Sigmoid colon (tissue), 7 donors: Measurements from ENCODE around the gene DPH3. TPM values are rescaled to one million over a fixed set of nuclear protein-coding genes. Genes with fewer than 3 reads are reported as not detected.

Source experiments
- DNase-seq: peaks from one replicate; pipeline ENCODE4 v3.0.0-alpha.2; 2019
- H3K27ac ChIP-seq, 4 donors: fragments of 200-600 bp; sonication (generic); one replicate each; pipeline ENCODE4 v1.5.1; 2016 to 2019; ENCODE audit warnings: mild to moderate bottlenecking in 1 of 4
- H3K27me3 ChIP-seq, 3 donors: fragments of 200-600 bp; sonication (generic); one replicate each; pipeline ENCODE4 v1.5.1; 2019; ENCODE audit warnings: mild to moderate bottlenecking in 1 of 3
- H3K36me3 ChIP-seq, 4 donors: fragments of 200-600 bp; sonication (generic); one replicate each; pipeline ENCODE4 v1.5.1; 2016 to 2019
- H3K4me1 ChIP-seq, 4 donors: fragments of 200-600 bp; sonication (generic); one replicate each; pipeline ENCODE4 v1.5.1; 2017 to 2019
- H3K4me3 ChIP-seq, 4 donors: fragments of 200-600 bp; sonication (generic); one replicate each; pipeline ENCODE4 v1.5.1; 2017 to 2019; ENCODE audit warnings: mild to moderate bottlenecking in 2 of 4, moderate library complexity in 1 of 4
- H3K9me3 ChIP-seq, 4 donors: fragments of 200-600 bp in 3 of 4; sonication (generic) in 3 of 4; one replicate each; pipeline versions ENCODE4 v1.5.1 to v1.6.1; 2013 to 2019
- CTCF ChIP-seq, 4 experiments: fragments of 450-650 bp in 3 of 4; fragments of 200-600 bp in 1 of 4; IDR thresholded peaks; one replicate each; pipeline ENCODE4 v1.5.1; 2016 to 2019; ENCODE audit warnings: antibody characterized with exemption in 4 of 4, mild to moderate bottlenecking in 3 of 4, moderate library complexity in 2 of 4
- EP300 ChIP-seq, 4 donors: sonication (generic); formaldehyde crosslinking; IDR thresholded peaks; one replicate each; pipeline ENCODE4 v1.6.1; 2017; ENCODE audit warnings: antibody characterized with exemption in 4 of 4
- POLR2A ChIP-seq, 2 donors: fragments of 450-650 bp; IDR thresholded peaks; one replicate each; pipeline ENCODE4 v1.6.1; 2016; ENCODE audit warnings: antibody characterized with exemption in 2 of 2, mild to moderate bottlenecking in 2 of 2, moderate library complexity in 2 of 2
- POLR2AphosphoS5 ChIP-seq, 4 donors: sonication (generic); formaldehyde crosslinking; IDR thresholded peaks; one replicate each; pipeline ENCODE4 v1.6.1; 2017; ENCODE audit warnings: antibody characterized with exemption in 4 of 4
- WGBS, 2 donors: extraction: QIAGEN DNeasy Blood & Tissue Kit; methylation state at CpG; one replicate each; pipeline ENCODE4 v1.1.7; 2013; 5-methylcytosine and 5-hydroxymethylcytosine counted together
- intact Hi-C: fragments of 100-400 bp; cut with DNase I; formaldehyde crosslinking; loops from one replicate; pipeline ENCODE4 v1.15.1; 2023
- polyA plus RNA-seq, 3 donors: library from polyadenylated mRNA; stranded (reverse); fragments of 200-250 nt; gene quantifications; one replicate each; pipeline ENCODE4 v1.2.3, GENCODE V29; 2013
- total RNA-seq, 4 donors: library from RNA; depleted of rRNA; stranded (reverse); fragments of >200 nt; gene quantifications; one replicate each; pipeline ENCODE4 v1.1.0, GENCODE V29; 2016
- donor health status: healthy with polysubstance abuse.
- donor health status: Bipolar disorder and iron deficiency.
- donor health status: healthy.

Gene DPH3
- total and polyA plus RNA-seq, 7 donors = 14.6 to 30.1 (median 24.3) TPM

- no peaks in the 10 kb centered on the region for H3K9me3 ChIP-seq
- no peak overlapping the region for H3K4me3 ChIP-seq
- H3K27ac ChIP-seq = no peak overlapping the region
- H3K36me3 ChIP-seq = no peaks in the 10 kb centered on the region
- WGBS, 2 donors = 84 to 87% methylated on average over 17 of the region's 17 CpGs
- DNase-seq = no peak
- H3K4me1 ChIP-seq = no peaks in the 10 kb centered on the region
- intact Hi-C loops = no loop called here
- H3K27me3 ChIP-seq = no peaks in the 10 kb centered on the region
- TF ChIP-seq POLR2A (IDR thresholded peaks at IDR 0.05) (no peak), POLR2AphosphoS5 (IDR thresholded peaks at IDR 0.05) (peak in 1 of 4 donors; percentile 7), EP300 (IDR thresholded peaks at IDR 0.05) (no peak), CTCF (IDR thresholded peaks at IDR 0.05) (no peak)
Observed at GRCh38 chr3:16216373-16216935, 48.3 kb downstream of the DPH3 start.

GRCh38 chr3:16214366-16214765 lies 50.4 kb downstream of the DPH3 start:
- DNase-seq = no peak
- no peak overlapping the region for H3K4me3 ChIP-seq
- no peaks in the 10 kb centered on the region for H3K27me3 ChIP-seq
- H3K9me3 ChIP-seq = no peaks in the 10 kb centered on the region
- no peaks in the 10 kb centered on the region for H3K36me3 ChIP-seq
- TF ChIP-seq CTCF (IDR thresholded peaks at IDR 0.05) = no peak
- no peak for TF ChIP-seq POLR2AphosphoS5 (IDR thresholded peaks at IDR 0.05)
- no peak for TF ChIP-seq EP300 (IDR thresholded peaks at IDR 0.05)
- TF ChIP-seq POLR2A (IDR thresholded peaks at IDR 0.05) = no peak
- H3K27ac ChIP-seq = no peak overlapping the region
- no peaks in the 10 kb centered on the region for H3K4me1 ChIP-seq
- intact Hi-C loops = no loop called here
- 69 to 72% methylated on average over 4 of the region's 4 CpGs for WGBS, 2 donors

GRCh38 chr3:16211176-16211904 lies 53.4 kb downstream of the DPH3 start:
- TF ChIP-seq CTCF (IDR thresholded peaks at IDR 0.05) (no peak), POLR2A (IDR thresholded peaks at IDR 0.05) (no peak), EP300 (IDR thresholded peaks at IDR 0.05) (no peak), POLR2AphosphoS5 (IDR thresholded peaks at IDR 0.05) (no peak)
- H3K9me3 ChIP-seq = no peaks in the 10 kb centered on the region
- 81 to 87% methylated on average over 9 of the region's 9 CpGs for WGBS, 2 donors
- intact Hi-C loops = no loop called here
- no peaks in the 10 kb centered on the region for H3K27me3 ChIP-seq
- H3K4me3 ChIP-seq = no peak overlapping the region
- no peak for DNase-seq
- H3K36me3 ChIP-seq = no peaks in the 10 kb centered on the region
- H3K4me1 ChIP-seq = no peaks in the 10 kb centered on the region
- H3K27ac ChIP-seq = no peak overlapping the region

Other genes starting within 250 kb of the DPH3 start
- gene GALNT15, start 90.3 kb downstream of the DPH3 start, total RNA-seq = 100 to 1,000 TPM in 1 of 4 donors, 10 to 100 TPM in 3; 21.7 to 211 (median 81.9) TPM
- 10 to 100 TPM in 1 of 3 donors, 1 to 10 TPM in 2; 1.2 to 36.6 (median 8.4) TPM for gene GALNT15, start 90.3 kb downstream of the DPH3 start, polyA plus RNA-seq
- gene OXNAD1, start 269 bp upstream of the DPH3 start, total RNA-seq = 10 to 100 TPM; 11.3 to 17.5 (median 12.2) TPM
- 10 to 100 TPM; 14.4 to 23.1 (median 18.2) TPM for gene OXNAD1, start 269 bp upstream of the DPH3 start, polyA plus RNA-seq
- 10 to 100 TPM; 12.1 to 26.0 (median 18.6) TPM for gene RFTN1, start 248.8 kb upstream of the DPH3 start, total RNA-seq
- 10 to 100 TPM; 10.9 to 26.4 (median 22.2) TPM for gene RFTN1, start 248.8 kb upstream of the DPH3 start, polyA plus RNA-seq